ENCODE results near the gene CDH4.

DNA sequence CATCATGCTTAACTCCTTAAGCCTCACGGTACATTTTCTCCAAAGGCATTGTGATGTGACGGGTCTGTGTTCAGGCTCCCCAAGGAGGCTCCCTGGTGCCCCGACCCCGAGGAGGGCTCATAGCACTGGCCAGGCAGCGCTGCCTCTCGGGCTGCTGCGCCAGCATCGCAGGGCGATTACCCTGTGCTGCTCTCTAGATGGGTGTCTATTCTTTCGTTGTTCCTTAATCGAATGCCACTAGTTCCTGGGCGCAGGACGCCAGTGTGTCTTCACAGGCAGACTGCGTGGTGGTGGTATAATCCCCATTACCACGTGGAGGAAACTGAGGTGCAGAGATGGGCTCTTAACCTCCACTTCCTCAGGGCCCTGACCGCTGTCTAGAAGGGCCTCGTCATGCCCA lies 267.4 kb downstream of the CDH4 start:
- TF ChIP-seq, protein P1, sequence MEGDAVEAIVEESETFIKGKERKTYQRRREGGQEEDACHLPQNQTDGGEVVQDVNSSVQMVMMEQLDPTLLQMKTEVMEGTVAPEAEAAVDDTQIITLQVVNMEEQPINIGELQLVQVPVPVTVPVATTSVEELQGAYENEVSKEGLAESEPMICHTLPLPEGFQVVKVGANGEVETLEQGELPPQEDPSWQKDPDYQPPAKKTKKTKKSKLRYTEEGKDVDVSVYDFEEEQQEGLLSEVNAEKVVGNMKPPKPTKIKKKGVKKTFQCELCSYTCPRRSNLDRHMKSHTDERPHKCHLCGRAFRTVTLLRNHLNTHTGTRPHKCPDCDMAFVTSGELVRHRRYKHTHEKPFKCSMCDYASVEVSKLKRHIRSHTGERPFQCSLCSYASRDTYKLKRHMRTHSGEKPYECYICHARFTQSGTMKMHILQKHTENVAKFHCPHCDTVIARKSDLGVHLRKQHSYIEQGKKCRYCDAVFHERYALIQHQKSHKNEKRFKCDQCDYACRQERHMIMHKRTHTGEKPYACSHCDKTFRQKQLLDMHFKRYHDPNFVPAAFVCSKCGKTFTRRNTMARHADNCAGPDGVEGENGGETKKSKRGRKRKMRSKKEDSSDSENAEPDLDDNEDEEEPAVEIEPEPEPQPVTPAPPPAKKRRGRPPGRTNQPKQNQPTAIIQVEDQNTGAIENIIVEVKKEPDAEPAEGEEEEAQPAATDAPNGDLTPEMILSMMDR (conservative IDR thresholded peaks at IDR 0.05): no peak
- no peak for TF ChIP-seq ZFX (IDR thresholded peaks at IDR 0.05)

Data from C4-2B (cell line).